GM12875 (cell line): ENCODE results near the gene KCTD13.

Experiments
- H3K4me3 ChIP-seq: one replicate; pipeline ENCODE4 v1.5.1; 2011; ENCODE audit warnings: low read depth, low read length, control low read depth
- TF ChIP-seq, protein P1 (sequence below): IDR thresholded peaks from 2 replicates; pipeline ENCODE4 v1.5.1; 2011; ENCODE audit warnings: low read depth, mild to moderate bottlenecking, control low read depth, inconsistent platforms, low read length, moderate library complexity, borderline replicate concordance; ENCODE audit not compliant: insufficient read depth

The KCTD13 gene

GRCh38 chr16:29857133-29857760 is 68.8 kb downstream of the KCTD13 start:
- TF ChIP-seq, protein P1, sequence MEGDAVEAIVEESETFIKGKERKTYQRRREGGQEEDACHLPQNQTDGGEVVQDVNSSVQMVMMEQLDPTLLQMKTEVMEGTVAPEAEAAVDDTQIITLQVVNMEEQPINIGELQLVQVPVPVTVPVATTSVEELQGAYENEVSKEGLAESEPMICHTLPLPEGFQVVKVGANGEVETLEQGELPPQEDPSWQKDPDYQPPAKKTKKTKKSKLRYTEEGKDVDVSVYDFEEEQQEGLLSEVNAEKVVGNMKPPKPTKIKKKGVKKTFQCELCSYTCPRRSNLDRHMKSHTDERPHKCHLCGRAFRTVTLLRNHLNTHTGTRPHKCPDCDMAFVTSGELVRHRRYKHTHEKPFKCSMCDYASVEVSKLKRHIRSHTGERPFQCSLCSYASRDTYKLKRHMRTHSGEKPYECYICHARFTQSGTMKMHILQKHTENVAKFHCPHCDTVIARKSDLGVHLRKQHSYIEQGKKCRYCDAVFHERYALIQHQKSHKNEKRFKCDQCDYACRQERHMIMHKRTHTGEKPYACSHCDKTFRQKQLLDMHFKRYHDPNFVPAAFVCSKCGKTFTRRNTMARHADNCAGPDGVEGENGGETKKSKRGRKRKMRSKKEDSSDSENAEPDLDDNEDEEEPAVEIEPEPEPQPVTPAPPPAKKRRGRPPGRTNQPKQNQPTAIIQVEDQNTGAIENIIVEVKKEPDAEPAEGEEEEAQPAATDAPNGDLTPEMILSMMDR: no peak
- H3K4me3 ChIP-seq: no peak overlapping the region
